PC-9 (cell line): ENCODE measurements around the gene DNAJB12. TPM values are rescaled to one million over a fixed set of nuclear protein-coding genes. Genes with fewer than 3 reads are reported as not detected.

ENCODE experiments used
- BruUV-seq: library from RNA; stranded (reverse); fragments of 400-500 nt; replicated peaks from 2 replicates; lab custom pipeline; 2021; lab: Mats Ljungman, UMichigan
- CTCF ChIA-PET: fragments of 300-600 bp; sonication (Branson Sonifier 250); formaldehyde crosslinking; loops from one replicate; lab custom pipeline; 2022; ENCODE audit warnings: antibody characterized with exemption; lab: Charles Lee
- POLR2A ChIA-PET: fragments of 300-600 bp; sonication (Branson Sonifier 250); formaldehyde crosslinking; loops from one replicate; lab custom pipeline; 2022; ENCODE audit warnings: antibody characterized with exemption; ENCODE audit not compliant: unreplicated experiment; lab: Charles Lee
- DNase-seq, 2 experiments: peaks; one replicate each; pipeline versions ENCODE4 v3.0.0 to v3.0.0-alpha.2; 2015 to 2022; ENCODE audit warnings: mixed read lengths in 1 of 2
- H2AFZ ChIP-seq: fragments of 200-600 bp; sonication (generic); 2 replicates; pipeline ENCODE4 v1.8.1; 2017; ENCODE audit warnings: antibody characterized with exemption
- H3F3A ChIP-seq: fragments of 200-600 bp; sonication (generic); 2 replicates; pipeline ENCODE4 v1.8.1; 2017; ENCODE audit warnings: antibody characterized with exemption, mild to moderate bottlenecking, low read depth; ENCODE audit not compliant: insufficient read depth
- H3K27ac ChIP-seq: fragments of 200-600 bp; sonication (generic); 2 replicates; pipeline ENCODE4 v1.6.1; 2016; ENCODE audit warnings: mixed run types
- H3K27me3 ChIP-seq: fragments of 200-600 bp; sonication (generic); 2 replicates; pipeline ENCODE4 v1.6.1; 2016; ENCODE audit warnings: low read depth, mixed run types; ENCODE audit not compliant: insufficient read depth
- H3K36me3 ChIP-seq: fragments of 200-600 bp; sonication (generic); 2 replicates; pipeline ENCODE4 v1.6.1; 2016; ENCODE audit warnings: low read depth, mixed run types
- H3K4me1 ChIP-seq: fragments of 200-600 bp; sonication (generic); replicated peaks from 2 replicates; pipeline ENCODE4 v1.6.1; 2016; ENCODE audit warnings: mixed run types; ENCODE audit not compliant: insufficient read depth
- H3K4me2 ChIP-seq: fragments of 200-600 bp; sonication (generic); 2 replicates; pipeline ENCODE4 v1.6.1; 2017; ENCODE audit warnings: mixed run types
- H3K4me3 ChIP-seq: fragments of 200-600 bp; sonication (generic); 2 replicates; pipeline ENCODE4 v1.6.1; 2016; ENCODE audit warnings: mixed run types
- H3K79me2 ChIP-seq: fragments of 200-600 bp; sonication (generic); 2 replicates; pipeline ENCODE4 v1.6.1; 2017; ENCODE audit warnings: low read depth, mixed run types
- H3K9me2 ChIP-seq: fragments of 200-600 bp; sonication (generic); 2 replicates; pipeline ENCODE4 v1.8.1; 2017; ENCODE audit warnings: mild to moderate bottlenecking; ENCODE audit not compliant: insufficient read depth
- H3K9me3 ChIP-seq: fragments of 200-600 bp; sonication (generic); 2 replicates; pipeline ENCODE4 v1.8.1; 2016; ENCODE audit warnings: low read depth; ENCODE audit not compliant: insufficient read depth
- H4K20me1 ChIP-seq: fragments of 200-600 bp; sonication (generic); 2 replicates; pipeline ENCODE4 v1.8.1; 2017; ENCODE audit not compliant: insufficient read depth
- CTCF ChIP-seq: fragments of 200-600 bp; sonication (generic); conservative IDR thresholded peaks from 2 replicates; pipeline ENCODE4 v1.6.1; 2017; ENCODE audit warnings: mixed run types, antibody characterized with exemption, mild to moderate bottlenecking, moderate library complexity
- EZH2 ChIP-seq: fragments of 200-600 bp; sonication (generic); IDR thresholded peaks from 2 replicates; pipeline ENCODE4 v1.8.0; 2017; ENCODE audit warnings: antibody characterized with exemption, low read depth
- intact Hi-C: fragments of 100-400 bp; cut with micrococcal nuclease; formaldehyde crosslinking; loops from one replicate; pipeline ENCODE4 v1.10.0; 2022; ENCODE audit not compliant: unreplicated experiment
- total RNA-seq: library from RNA; stranded (reverse); gene quantifications from 2 replicates; pipeline ENCODE4 v1.2.3, GENCODE V29; 2021

The DNAJB12 gene
- total RNA-seq, 1 experiment from 2014 or later = 46.9 TPM

- no peak overlapping the region for H3K4me3 ChIP-seq
- no peak for DNase-seq
- 0 out of 2 replicates have a peak, but pooled peaks cover under 1% of the 10 kb centered on the region for H3F3A ChIP-seq
- H3K9me2 ChIP-seq = 0 out of 2 replicates have a peak, but pooled peaks cover 8% of the 10 kb centered on the region
- H3K79me2 ChIP-seq = no peaks in the 10 kb centered on the region
- no TSS peak for BruUV-seq
- intact Hi-C loops = no loop called here
- no peaks in the 10 kb centered on the region for H3K36me3 ChIP-seq
- H2AFZ ChIP-seq = no peak overlapping the region
- no peak overlapping the region for H3K27ac ChIP-seq
- no peak overlapping the region for H3K4me2 ChIP-seq
- no peaks in the 10 kb centered on the region for H3K9me3 ChIP-seq
- ChIA-PET POLR2A (no interaction called here), CTCF (no interaction called here)
- H3K4me1 ChIP-seq = peaks cover under 1% of the 10 kb centered on the region
- no peak for TF ChIP-seq CTCF
- no peak for TF ChIP-seq EZH2
- H4K20me1 ChIP-seq = no peaks in the 10 kb centered on the region
- H3K27me3 ChIP-seq = no peaks in the 10 kb centered on the region
Observed at GRCh38 chr10:72390764-72391163, 36.0 kb upstream of the DNAJB12 start.

- Histone ChIP-seq H3K9me2 (0 out of 2 replicates have a peak, but pooled peaks cover 8% of the 10 kb centered on the region), H3K4me2 (no peak overlapping the region), H3K36me3 (no peaks in the 10 kb centered on the region), H3K27me3 (no peaks in the 10 kb centered on the region), H3K4me1 (peaks cover 11% of the 10 kb centered on the region), H3F3A (peaks cover 10% of the 10 kb centered on the region; the same call in 1 of the 2 replicates), H4K20me1 (no peaks in the 10 kb centered on the region), H3K27ac (no peak overlapping the region), H3K79me2 (no peaks in the 10 kb centered on the region), H2AFZ (no peak overlapping the region), H3K4me3 (no peak overlapping the region), H3K9me3 (no peaks in the 10 kb centered on the region)
- BruUV-seq = no TSS peak
- CTCF ChIA-PET = interaction anchor here (1.2 kb wide), 1 partner anchor 178 kb away, joined by 4 read pairs; no protein-coding TSS in a partner anchor
- intact Hi-C loops = no loop called here
- TF ChIP-seq EZH2 (no peak), CTCF (no peak)
- no peak for DNase-seq
- POLR2A ChIA-PET = no interaction called here
Observed at GRCh38 chr10:72389716-72390115, 35.0 kb upstream of the DNAJB12 start.

- Histone ChIP-seq H3K79me2 (no peaks in the 10 kb centered on the region), H2AFZ (no peak overlapping the region), H4K20me1 (no peaks in the 10 kb centered on the region), H3K36me3 (no peaks in the 10 kb centered on the region), H3K4me2 (no peak overlapping the region), H3K27ac (no peak overlapping the region), H3K27me3 (no peaks in the 10 kb centered on the region), H3K9me2 (0 out of 2 replicates have a peak, but pooled peaks cover 8% of the 10 kb centered on the region), H3K4me1 (peaks cover 15% of the 10 kb centered on the region), H3F3A (peaks cover 10% of the 10 kb centered on the region; the same call in 1 of the 2 replicates), H3K9me3 (no peaks in the 10 kb centered on the region), H3K4me3 (no peak overlapping the region)
- POLR2A ChIA-PET = no interaction called here
- intact Hi-C loops = no loop called here
- BruUV-seq = no TSS peak
- DNase-seq = no peak
- CTCF ChIA-PET = interaction anchor here (1.2 kb wide), 1 partner anchor 179 kb away, joined by 4 read pairs; no protein-coding TSS in a partner anchor
- no peak for TF ChIP-seq EZH2
- no peak for TF ChIP-seq CTCF
Observed at GRCh38 chr10:72389014-72389413, 34.3 kb upstream of the DNAJB12 start.
